ENCODE measurements around the gene RPUSD1. TPM values are rescaled to one million over a fixed set of nuclear protein-coding genes. Genes with fewer than 3 reads are reported as not detected.

Gene RPUSD1
- total RNA-seq, 1 experiment from 2014 or later: 59.9 TPM

- ChIA-PET CTCF (interaction anchor here (1.6 kb wide), 1 partner anchor 36 kb away, joined by 3 read pairs; no protein-coding TSS in a partner anchor), POLR2A (no interaction called here), RAD21 (ENCODE audit: low non-redundant PET in 1 of 2, low total read pairs in 2 of 2, uncharacterized antibody in 2 of 2, unreplicated experiment in 2 of 2) (no interaction called here)
- Histone ChIP-seq H3K79me2 (ENCODE audit: insufficient read depth, low read length) (no peaks in the 10 kb centered on the region), H3K27ac (ENCODE audit: low read depth, low read length) (no peak overlapping the region), H2AFZ (ENCODE audit: low read depth, low read length, poor library complexity, severe bottlenecking) (no peak overlapping the region), H3K4me2 (ENCODE audit: low read length) (no peak overlapping the region), H3K4me3 (replicated peaks in 1 of 2; ENCODE audit: low read depth in 1 of 2, low read length in 2 of 2) (no peak overlapping the region), H3K27me3 (ENCODE audit: insufficient read depth, low read length) (no peaks in the 10 kb centered on the region), H3K36me3 (ENCODE audit: control insufficient read depth in 1 of 2, insufficient read depth in 2 of 2, low read length in 2 of 2) (no peaks in the 10 kb centered on the region), H3K4me1 (ENCODE audit: control insufficient read depth in 1 of 2, insufficient read depth in 2 of 2, low read length in 2 of 2) (peaks cover 0 to 7% of the 10 kb centered on the region in 2 experiments; a peak in 2 of 4 replicates), H3K9me2 (ENCODE audit: insufficient read depth) (no peaks in the 10 kb centered on the region), H3K9me3 (ENCODE audit: control insufficient read depth in 1 of 2, insufficient read depth in 1 of 2, low read depth in 1 of 2, low read length in 2 of 2) (no peaks in the 10 kb centered on the region), H3K9ac (ENCODE audit: low read length) (no peak overlapping the region), H4K20me1 (ENCODE audit: insufficient read depth) (no peaks in the 10 kb centered on the region)
- no TSS peak for BruUV-seq (replicated peaks)
- no peak for ATAC-seq
- no peak for TF ChIP-seq CEBPB (IDR thresholded peaks at IDR 0.05; ENCODE audit: low read depth)
- TF ChIP-seq YY1 (IDR thresholded peaks at IDR 0.05; ENCODE audit: extremely low read depth, insufficient replicate concordance, low read depth, low read length): no peak
- no peak for TF ChIP-seq RAD21 (IDR thresholded peaks at IDR 0.05; ENCODE audit: low read depth)
- TF ChIP-seq ZFX (IDR thresholded peaks at IDR 0.05): no peak
- no peak for DNase-seq (ENCODE audit: low read depth, low spot score)
- intact Hi-C loops (cut with micrococcal nuclease): no loop called here
Observed at GRCh38 chr16:747978-748746, 40.0 kb downstream of the RPUSD1 start.

GRCh38 chr16:746637-747036 lies 41.5 kb downstream of the RPUSD1 start:
- Histone ChIP-seq H3K9me3 (ENCODE audit: control insufficient read depth in 1 of 2, insufficient read depth in 1 of 2, low read depth in 1 of 2, low read length in 2 of 2) (no peaks in the 10 kb centered on the region), H3K4me1 (ENCODE audit: control insufficient read depth in 1 of 2, insufficient read depth in 2 of 2, low read length in 2 of 2) (peaks cover 2 to 14% of the 10 kb centered on the region in 2 experiments; a peak in 3 of 4 replicates), H3K27me3 (ENCODE audit: insufficient read depth, low read length) (no peaks in the 10 kb centered on the region), H3K27ac (ENCODE audit: low read depth, low read length) (no peak overlapping the region), H3K9me2 (ENCODE audit: insufficient read depth) (no peaks in the 10 kb centered on the region), H2AFZ (ENCODE audit: low read depth, low read length, poor library complexity, severe bottlenecking) (no peak overlapping the region), H4K20me1 (ENCODE audit: insufficient read depth) (no peaks in the 10 kb centered on the region), H3K36me3 (ENCODE audit: control insufficient read depth in 1 of 2, insufficient read depth in 2 of 2, low read length in 2 of 2) (no peaks in the 10 kb centered on the region), H3K9ac (ENCODE audit: low read length) (no peak overlapping the region), H3K4me3 (replicated peaks in 1 of 2; ENCODE audit: low read depth in 1 of 2, low read length in 2 of 2) (no peak overlapping the region), H3K79me2 (ENCODE audit: insufficient read depth, low read length) (no peaks in the 10 kb centered on the region), H3K4me2 (ENCODE audit: low read length) (no peak overlapping the region)
- no TSS peak for BruUV-seq (replicated peaks)
- POLR2A ChIA-PET: no interaction called here
- TF ChIP-seq ZFX (IDR thresholded peaks at IDR 0.05) (no peak), ATF3 (IDR thresholded peaks at IDR 0.05) (no peak), ZNF274 (IDR thresholded peaks at IDR 0.05; ENCODE audit: low read depth, low read length) (no peak), JUND (IDR thresholded peaks at IDR 0.05) (no peak), RAD21 (IDR thresholded peaks at IDR 0.05; ENCODE audit: low read depth) (no peak), ZBTB33 (IDR thresholded peaks at IDR 0.05; ENCODE audit: extremely low read depth, insufficient replicate concordance, low read length) (no peak), POLR2A (IDR thresholded peaks at IDR 0.05; ENCODE audit: borderline replicate concordance, extremely low read depth, insufficient read depth, insufficient read length) (no peak), FOSL1 (IDR thresholded peaks at IDR 0.05; ENCODE audit: low read depth) (no peak)
- RAD21 ChIA-PET (ENCODE audit: low non-redundant PET in 1 of 2, low total read pairs in 2 of 2, uncharacterized antibody in 2 of 2, unreplicated experiment in 2 of 2): no interaction called here
- ATAC-seq: no peak
- intact Hi-C loops (cut with micrococcal nuclease): no loop called here
- no peak for DNase-seq (ENCODE audit: low read depth, low spot score)
- CTCF ChIA-PET: no interaction called here

Data from HCT116 (cell line).